HG02852 (cell line): ENCODE results near the gene ANKRA2.

Experiments
- ATAC-seq: cut with Tn5 transposase; IDR thresholded peaks from one replicate; pipeline ENCODE4 v1.9.1; 2021; ENCODE audit warnings: mild to moderate bottlenecking, moderate library complexity; ENCODE audit not compliant: unreplicated experiment

Gene ANKRA2

DNA sequence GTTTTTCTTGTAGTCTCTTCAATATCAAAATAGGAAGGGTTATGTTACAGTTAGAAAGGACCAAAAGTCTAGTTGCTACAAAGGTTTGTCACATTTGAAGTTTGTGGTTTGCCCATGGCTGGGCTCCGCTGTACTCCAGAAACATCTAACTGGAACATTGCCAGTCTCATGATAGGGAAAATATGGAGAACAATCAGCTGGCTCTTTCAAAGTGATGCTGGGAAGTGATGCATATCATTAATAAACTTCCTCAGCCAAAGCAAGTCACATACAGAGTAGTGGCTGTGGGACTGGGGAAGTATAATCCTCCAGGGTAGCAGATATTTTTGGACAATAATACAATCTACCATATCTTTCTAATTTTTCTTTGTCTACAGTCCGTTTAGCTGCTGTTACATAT, 58.4 kb downstream of the ANKRA2 start:
- ATAC-seq = no peak

GRCh38 chr5:73506459-73506955, 58.9 kb downstream of the ANKRA2 start:
- ATAC-seq = no peak
